HepG2 (cell line): ENCODE data around the gene IQSEC1. TPM values are rescaled to one million over a fixed set of nuclear protein-coding genes. Genes with fewer than 3 reads are reported as not detected.

Experiments used
- ATAC-seq: fragments of 200-7000 bp; cut with Tn5 transposase; 3 replicates; pipeline ENCODE4 v1.9.1; 2020; ENCODE audit warnings: mild to moderate bottlenecking, moderate library complexity
- BruUV-seq: library from RNA; stranded (reverse); fragments of 400-500 nt; replicated peaks from 2 replicates; lab custom pipeline; 2021; lab: Mats Ljungman, UMichigan
- CTCF ChIA-PET: fragments of 300-600 bp; formaldehyde crosslinking; extraction: SDS; loops from one replicate; lab custom pipeline; 2021; ENCODE audit warnings: low total read pairs, inconsistent platforms, low intra/inter-chr PET ratio; lab: Yijun Ruan, JAX
- POLR2A ChIA-PET: fragments of 350-600 bp; sonication (Branson Sonifier 250); formaldehyde crosslinking; loops from one replicate; lab custom pipeline; 2020; ENCODE audit warnings: antibody characterized with exemption, inconsistent platforms; lab: Yijun Ruan, JAX
- DNase-seq: peaks from one replicate; pipeline ENCODE4 v3.0.0-alpha.2; 2015; ENCODE audit warnings: low spot score
- FAIRE-seq: peaks from 3 replicates; lab custom pipeline; 2011; peaks lifted over from hg19 to GRCh38; lab: Jason Lieb, UNC
- H2AFZ ChIP-seq: one replicate; pipeline ENCODE4 v1.6.1; 2011; ENCODE audit warnings: low read length, inconsistent platforms
- H3K27ac ChIP-seq: fragments of 300-600 bp; 3 replicates; pipeline ENCODE4 v1.8.0; 2011; ENCODE audit warnings: mixed run types, mild to moderate bottlenecking, mixed read lengths, low read length, inconsistent platforms; ENCODE audit not compliant: insufficient read depth; ENCODE audit errors: extremely low read length
- H3K27me3 ChIP-seq, 2 experiments: fragments of 200-600 bp in 1 of 2; 2 replicates in 1 of 2; 3 replicates in 1 of 2; pipeline versions ENCODE4 v1.6.0 to v1.8.0; 2011; ENCODE audit warnings: low read length in 2 of 2, mild to moderate bottlenecking in 2 of 2, moderate library complexity in 2 of 2, inconsistent platforms in 1 of 2; ENCODE audit not compliant: insufficient read depth in 2 of 2, control insufficient read depth in 1 of 2
- H3K36me3 ChIP-seq, 2 experiments: fragments of 200-600 bp in 1 of 2; replicated peaks in 1 of 2; 2 replicates in 1 of 2; 3 replicates in 1 of 2; pipeline versions ENCODE4 v1.5.1 to v1.8.0; 2011; ENCODE audit warnings: low read length in 2 of 2, inconsistent platforms in 1 of 2; ENCODE audit not compliant: insufficient read depth in 2 of 2, control insufficient read depth in 1 of 2
- H3K4me1 ChIP-seq: 2 replicates; pipeline ENCODE4 v1.5.1; 2012; ENCODE audit warnings: low read length, inconsistent platforms; ENCODE audit not compliant: insufficient read depth
- H3K4me2 ChIP-seq: 2 replicates; pipeline ENCODE4 v1.6.0; 2011; ENCODE audit warnings: low read depth, low read length, inconsistent platforms
- H3K4me3 ChIP-seq, 3 experiments: fragments of 200-600 bp in 1 of 3; sonication (generic), shearing (Covaris generic) in 1 of 3; replicated peaks in 1 of 3; 2 replicates each; pipeline ENCODE4 v1.5.1; 2011 to 2016; ENCODE audit warnings: low read length in 3 of 3, inconsistent platforms in 2 of 3, low read depth in 2 of 3, mild to moderate bottlenecking in 2 of 3, control low read depth in 1 of 3, mixed read lengths in 1 of 3; ENCODE audit not compliant: insufficient read depth in 1 of 3
- H3K79me2 ChIP-seq: one replicate; pipeline ENCODE4 v1.6.1; 2011; ENCODE audit warnings: low read length, inconsistent platforms; ENCODE audit not compliant: insufficient read depth
- H3K9ac ChIP-seq: 2 replicates; pipeline ENCODE4 v1.6.0; 2011; ENCODE audit warnings: mild to moderate bottlenecking, low read depth, low read length, inconsistent platforms; ENCODE audit not compliant: insufficient read depth
- H3K9me3 ChIP-seq: 2 replicates; pipeline ENCODE4 v1.5.1; 2012; ENCODE audit warnings: mild to moderate bottlenecking, low read length
- H4K20me1 ChIP-seq: 2 replicates; pipeline ENCODE4 v1.6.0; 2011; ENCODE audit warnings: inconsistent platforms, mild to moderate bottlenecking, low read length, moderate library complexity; ENCODE audit not compliant: insufficient read depth
- ATF6 ChIP-seq: sonication (generic); formaldehyde crosslinking; conservative IDR thresholded peaks from 2 replicates; pipeline ENCODE4 v1.4.0; 2020; ENCODE audit warnings: missing genetic modification reagents
- BRCA1 ChIP-seq: sonication (generic); formaldehyde crosslinking; IDR thresholded peaks from 2 replicates; pipeline ENCODE4 v1.4.0; 2020; ENCODE audit warnings: missing genetic modification reagents
- CEBPB ChIP-seq: IDR thresholded peaks from 2 replicates; pipeline ENCODE4 v1.6.1; 2011; ENCODE audit warnings: low read depth, low read length, improper control_type of control experiment, borderline replicate concordance
- CHCHD3 ChIP-seq: sonication (generic); formaldehyde crosslinking; IDR thresholded peaks from 2 replicates; pipeline ENCODE4 v1.8.0; 2022; ENCODE audit warnings: mild to moderate bottlenecking, missing genetic modification reagents, moderate library complexity
- GTF3A ChIP-seq: sonication (generic); formaldehyde crosslinking; conservative IDR thresholded peaks from 2 replicates; pipeline ENCODE4 v1.4.0; 2020; ENCODE audit warnings: mild to moderate bottlenecking, missing genetic modification reagents
- KDM2A ChIP-seq: sonication (generic); formaldehyde crosslinking; IDR thresholded peaks from 2 replicates; pipeline ENCODE4 v1.4.0; 2020; ENCODE audit warnings: low read depth, missing genetic modification reagents, borderline replicate concordance
- MED8 ChIP-seq: sonication (generic); formaldehyde crosslinking; IDR thresholded peaks from 2 replicates; pipeline ENCODE4 v1.8.1; 2023; ENCODE audit warnings: mild to moderate bottlenecking, missing genetic modification reagents; ENCODE audit not compliant: insufficient replicate concordance
- MLLT10 ChIP-seq: sonication (generic); formaldehyde crosslinking; IDR thresholded peaks from 2 replicates; pipeline ENCODE4 v1.4.0; 2020; ENCODE audit warnings: missing genetic modification reagents
- MNT ChIP-seq: fragments of 450-650 bp; IDR thresholded peaks from 2 replicates; pipeline ENCODE4 v1.6.1; 2016
- NR2C2 ChIP-seq: sonication (generic); formaldehyde crosslinking; IDR thresholded peaks from 2 replicates; pipeline ENCODE4 v1.4.0; 2020; ENCODE audit warnings: missing genetic modification reagents, mild to moderate bottlenecking, moderate library complexity, borderline replicate concordance
- TBP ChIP-seq: sonication (generic); formaldehyde crosslinking; IDR thresholded peaks from 2 replicates; pipeline ENCODE4 v1.5.0; 2020; ENCODE audit warnings: missing genetic modification reagents
- ZNF24 ChIP-seq: fragments of 450-650 bp; IDR thresholded peaks from 2 replicates; pipeline ENCODE4 v1.6.1; 2017; ENCODE audit warnings: antibody characterized with exemption, mild to moderate bottlenecking
- ZNF607 ChIP-seq: sonication (generic); formaldehyde crosslinking; IDR thresholded peaks from 2 replicates; pipeline ENCODE4 v1.5.1; 2020; ENCODE audit warnings: missing genetic modification reagents, mild to moderate bottlenecking, borderline replicate concordance
- ZNF768 ChIP-seq: sonication (generic); formaldehyde crosslinking; IDR thresholded peaks from 2 replicates; pipeline ENCODE4 v1.4.0; 2020; ENCODE audit warnings: missing genetic modification reagents
- WGBS: methylation state at CpG from one replicate; pipeline ENCODE4 v1.1.6; 2017; ENCODE audit warnings: low lambda C conversion rate; 5-methylcytosine and 5-hydroxymethylcytosine counted together
- in situ Hi-C: cut with HindIII; loops from 2 replicates; pipeline ENCODE4 v1.10.0; 2017; ENCODE audit warnings: low pct_unique_long_range_greater_than_20kb; ENCODE audit not compliant: extremely low pct_ligation_motif_present
- intact Hi-C: fragments of 100-400 bp; cut with micrococcal nuclease; formaldehyde crosslinking; loops from one replicate; pipeline ENCODE4 v1.10.0; 2022; ENCODE audit not compliant: unreplicated experiment
- polyA plus RNA-seq, 8 experiments: library from polyadenylated mRNA; depleted of rRNA in 3 of 8; stranded (reverse) in 7 of 8; unstranded in 1 of 8; fragments of >200 nt; fragmentation: Illumina TruSeq in 4 of 8; extraction: Trizol in 4 of 8; gene quantifications; 2 replicates each; pipeline versions ENCODE4 v1.2.1 to v1.2.3, GENCODE V29; 2011 to 2016; ENCODE audit warnings: low read depth in 4 of 8, missing spikeins in 1 of 8, mixed read lengths in 1 of 8; ENCODE audit not compliant: insufficient read depth in 1 of 8
- total RNA-seq, 5 experiments: library from RNA; depleted of rRNA; stranded (reverse); fragments of >200 nt; fragmentation: Illumina TruSeq; extraction: Trizol; gene quantifications; 2 replicates each; pipeline ENCODE4 v1.2.3, GENCODE V29; 2016; ENCODE audit warnings: low read depth in 1 of 5
- TF ChIP-seq, protein P1 (sequence below): sonication (generic); formaldehyde crosslinking; IDR thresholded peaks from 2 replicates; pipeline ENCODE4 v1.5.1; 2020; ENCODE audit warnings: missing genetic modification reagents, mild to moderate bottlenecking, borderline replicate concordance

IQSEC1 gene
- total and polyA plus RNA-seq, 2 of the 13 experiments (the other 11 are each of a cell fraction or from before 2014, with no cell fraction given): 17.4 to 20.2 TPM

GRCh38 chr3:13065727-13066126 is 7.5 kb downstream of the IQSEC1 start:
- ChIA-PET CTCF (no interaction called here), POLR2A (no interaction called here)
- Histone ChIP-seq H3K27ac (no peak overlapping the region), H3K36me3 (no peaks in the 10 kb centered on the region), H3K4me2 (no peak overlapping the region), H3K4me3 (no peak overlapping the region), H3K9ac (no peak overlapping the region), H4K20me1 (0 out of 2 replicates have a peak, but pooled peaks cover 5% of the 10 kb centered on the region), H3K4me1 (peaks cover 9% of the 10 kb centered on the region; the same call in 1 of the 2 replicates), H3K79me2 (no peaks in the 10 kb centered on the region), H2AFZ (no peak overlapping the region), H3K9me3 (no peaks in the 10 kb centered on the region), H3K27me3 (no peaks in the 10 kb centered on the region)
- in situ Hi-C loops (no loop called here), intact Hi-C loops (no loop called here)
- no TSS peak for BruUV-seq
- TF ChIP-seq MLLT10 (no peak), CEBPB (no peak)
- TF ChIP-seq, protein P1, sequence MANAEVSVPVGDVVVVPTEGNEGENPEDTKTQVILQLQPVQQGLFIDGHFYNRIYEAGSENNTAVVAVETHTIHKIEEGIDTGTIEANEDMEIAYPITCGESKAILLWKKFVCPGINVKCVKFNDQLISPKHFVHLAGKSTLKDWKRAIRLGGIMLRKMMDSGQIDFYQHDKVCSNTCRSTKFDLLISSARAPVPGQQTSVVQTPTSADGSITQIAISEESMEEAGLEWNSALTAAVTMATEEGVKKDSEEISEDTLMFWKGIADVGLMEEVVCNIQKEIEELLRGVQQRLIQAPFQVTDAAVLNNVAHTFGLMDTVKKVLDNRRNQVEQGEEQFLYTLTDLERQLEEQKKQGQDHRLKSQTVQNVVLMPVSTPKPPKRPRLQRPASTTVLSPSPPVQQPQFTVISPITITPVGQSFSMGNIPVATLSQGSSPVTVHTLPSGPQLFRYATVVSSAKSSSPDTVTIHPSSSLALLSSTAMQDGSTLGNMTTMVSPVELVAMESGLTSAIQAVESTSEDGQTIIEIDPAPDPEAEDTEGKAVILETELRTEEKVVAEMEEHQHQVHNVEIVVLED (CRISPR knock-in tag): no peak
- no peak for ATAC-seq
- no peak for FAIRE-seq
- DNase-seq: no peak
- WGBS: 98% methylated on average over 4 of the region's 4 CpGs

GRCh38 chr3:13064964-13065363 is 8.3 kb downstream of the IQSEC1 start:
- H3K27me3 ChIP-seq: no peaks in the 10 kb centered on the region
- 84% methylated on average over 3 of the region's 4 CpGs for WGBS
- no peaks in the 10 kb centered on the region for H3K9me3 ChIP-seq
- CTCF ChIA-PET: no interaction called here
- H3K27ac ChIP-seq: no peak overlapping the region
- H3K4me1 ChIP-seq: peaks cover 9% of the 10 kb centered on the region; the same call in 1 of the 2 replicates
- H4K20me1 ChIP-seq: 0 out of 2 replicates have a peak, but pooled peaks cover 5% of the 10 kb centered on the region
- H3K4me2 ChIP-seq: no peak overlapping the region
- no TSS peak for BruUV-seq
- no peaks in the 10 kb centered on the region for H3K79me2 ChIP-seq
- in situ Hi-C loops: no loop called here
- H3K36me3 ChIP-seq: no peaks in the 10 kb centered on the region
- no peak for FAIRE-seq
- intact Hi-C loops: no loop called here
- ATAC-seq: no peak
- no peak overlapping the region for H2AFZ ChIP-seq
- H3K4me3 ChIP-seq: no peak overlapping the region
- POLR2A ChIA-PET: no interaction called here
- no peak overlapping the region for H3K9ac ChIP-seq
- DNase-seq: no peak
- TF ChIP-seq GTF3A (CRISPR knock-in tag) (no peak), BRCA1 (CRISPR knock-in tag) (no peak), KDM2A (CRISPR knock-in tag) (no peak), ZNF607 (CRISPR knock-in tag) (no peak), CHCHD3 (CRISPR knock-in tag) (no peak), ZNF768 (CRISPR knock-in tag) (no peak), MED8 (CRISPR knock-in tag) (no peak), ZNF24 (no peak), ATF6 (CRISPR knock-in tag) (no peak), TBP (CRISPR knock-in tag) (no peak), MNT (no peak), NR2C2 (no peak)
